GM12864 (cell line): Measurements from ENCODE around the gene PI4KB.

Experiments used
- DNase-seq: peaks from one replicate; pipeline ENCODE4 v3.0.0-alpha.2; 2011; ENCODE audit warnings: low read depth
- H3K4me3 ChIP-seq: 2 replicates; pipeline ENCODE4 v1.5.1; 2011; ENCODE audit warnings: mild to moderate bottlenecking, low read depth, low read length, control low read depth
- TF ChIP-seq, protein P1 (sequence below): IDR thresholded peaks from 2 replicates; pipeline ENCODE4 v1.5.1; 2011; ENCODE audit warnings: low read depth, mild to moderate bottlenecking, moderate library complexity, low read length, control low read depth, inconsistent platforms; ENCODE audit errors: missing control alignments

PI4KB gene

DNA sequence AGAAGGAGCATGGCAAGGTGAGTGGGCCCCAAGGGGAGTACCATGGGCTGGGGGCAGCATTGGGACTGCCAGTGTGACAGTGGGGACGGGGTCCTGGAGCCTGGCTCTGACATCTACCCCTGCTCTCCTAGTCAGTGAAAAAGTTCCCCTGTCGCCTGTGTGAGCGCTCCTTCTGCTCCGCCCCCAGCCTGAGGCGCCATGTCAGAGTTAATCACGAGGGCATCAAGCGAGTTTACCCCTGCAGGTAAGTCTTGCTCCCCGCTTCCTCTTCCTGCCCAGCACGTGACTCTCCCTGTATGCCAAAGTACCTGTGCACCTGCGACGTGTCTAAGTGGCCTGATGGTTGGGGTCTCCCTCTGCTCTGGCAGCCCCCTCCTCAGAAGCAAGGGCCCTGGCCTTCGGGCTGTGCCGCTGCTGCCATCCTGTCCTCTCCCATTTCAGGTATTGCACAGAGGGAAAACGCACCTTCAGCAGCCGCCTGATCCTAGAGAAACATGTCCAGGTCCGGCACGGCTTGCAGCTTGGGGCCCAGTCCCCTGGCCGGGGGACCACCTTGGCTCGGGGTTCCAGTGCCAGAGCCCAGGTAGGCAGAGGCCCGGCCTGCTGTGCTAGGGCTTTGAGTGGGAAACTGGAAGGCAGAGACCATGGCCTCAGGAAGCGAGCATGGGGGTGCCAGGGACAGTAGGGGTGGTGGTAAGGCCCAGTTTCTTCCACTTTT, 37.1 kb downstream of the PI4KB start:
- no peak overlapping the region for H3K4me3 ChIP-seq
- TF ChIP-seq, protein P1, sequence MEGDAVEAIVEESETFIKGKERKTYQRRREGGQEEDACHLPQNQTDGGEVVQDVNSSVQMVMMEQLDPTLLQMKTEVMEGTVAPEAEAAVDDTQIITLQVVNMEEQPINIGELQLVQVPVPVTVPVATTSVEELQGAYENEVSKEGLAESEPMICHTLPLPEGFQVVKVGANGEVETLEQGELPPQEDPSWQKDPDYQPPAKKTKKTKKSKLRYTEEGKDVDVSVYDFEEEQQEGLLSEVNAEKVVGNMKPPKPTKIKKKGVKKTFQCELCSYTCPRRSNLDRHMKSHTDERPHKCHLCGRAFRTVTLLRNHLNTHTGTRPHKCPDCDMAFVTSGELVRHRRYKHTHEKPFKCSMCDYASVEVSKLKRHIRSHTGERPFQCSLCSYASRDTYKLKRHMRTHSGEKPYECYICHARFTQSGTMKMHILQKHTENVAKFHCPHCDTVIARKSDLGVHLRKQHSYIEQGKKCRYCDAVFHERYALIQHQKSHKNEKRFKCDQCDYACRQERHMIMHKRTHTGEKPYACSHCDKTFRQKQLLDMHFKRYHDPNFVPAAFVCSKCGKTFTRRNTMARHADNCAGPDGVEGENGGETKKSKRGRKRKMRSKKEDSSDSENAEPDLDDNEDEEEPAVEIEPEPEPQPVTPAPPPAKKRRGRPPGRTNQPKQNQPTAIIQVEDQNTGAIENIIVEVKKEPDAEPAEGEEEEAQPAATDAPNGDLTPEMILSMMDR: no peak
- DNase-seq: no peak

DNA sequence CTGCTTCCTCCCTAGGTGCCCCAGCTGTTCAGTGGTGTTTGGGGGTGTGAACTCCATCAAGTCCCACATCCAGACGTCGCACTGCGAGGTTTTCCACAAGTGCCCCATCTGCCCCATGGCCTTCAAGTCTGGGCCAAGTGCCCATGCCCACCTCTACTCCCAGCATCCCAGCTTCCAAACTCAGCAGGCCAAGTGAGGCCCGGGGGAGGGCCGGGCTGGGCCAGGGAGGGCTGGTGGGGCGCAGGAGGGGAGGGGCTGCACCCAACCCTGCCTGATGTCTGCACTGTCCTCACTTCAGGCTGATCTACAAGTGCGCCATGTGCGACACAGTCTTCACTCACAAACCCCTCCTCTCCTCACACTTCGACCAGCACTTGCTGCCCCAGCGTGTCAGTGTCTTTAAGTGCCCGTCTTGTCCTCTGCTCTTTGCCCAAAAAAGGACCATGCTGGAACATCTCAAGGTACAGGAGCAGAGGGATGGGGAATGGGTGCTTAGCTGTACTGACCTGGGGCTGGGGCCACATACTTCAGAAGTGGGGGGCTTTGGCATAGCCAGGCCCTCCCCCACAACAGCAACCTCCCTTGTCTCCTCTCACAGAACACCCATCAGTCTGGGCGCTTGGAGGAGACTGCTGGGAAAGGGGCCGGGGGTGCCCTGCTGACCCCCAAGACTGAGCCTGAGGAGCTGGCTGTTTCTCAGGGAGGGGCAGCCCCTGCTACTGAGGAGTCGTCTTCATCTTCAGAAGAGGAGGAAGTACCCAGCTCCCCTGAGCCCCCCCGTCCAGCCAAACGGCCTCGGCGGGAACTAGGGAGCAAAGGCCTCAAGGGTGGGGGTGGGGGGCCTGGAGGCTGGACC, 37.9 kb downstream of the PI4KB start:
- H3K4me3 ChIP-seq: no peak overlapping the region
- TF ChIP-seq, protein P1: no peak
- no peak for DNase-seq

- H3K4me3 ChIP-seq: no peak overlapping the region
- TF ChIP-seq, protein P1: no peak
Measured at GRCh38 chr1:151288502-151288901, 38.7 kb downstream of the PI4KB start.

GRCh38 chr1:151287767-151288500, 39.3 kb downstream of the PI4KB start:
- DNase-seq: no peak
- no peak overlapping the region for H3K4me3 ChIP-seq
- TF ChIP-seq, protein P1: no peak

More at GRCh38 chr1:151288502-151288901, 38.7 kb downstream of the PI4KB start:
- no peak for DNase-seq

- TF ChIP-seq, protein P1: no peak
- H3K4me3 ChIP-seq: no peak overlapping the region
- DNase-seq: no peak
Measured at GRCh38 chr1:151287341-151287699, 39.9 kb downstream of the PI4KB start.

GRCh38 chr1:151286619-151287340, 40.4 kb downstream of the PI4KB start:
- TF ChIP-seq, protein P1: no peak
- DNase-seq: no peak
- H3K4me3 ChIP-seq: no peak overlapping the region
